Activated T-cell treated with anti-CD3 and anti-CD28 coated beads, Interleukin-2, amount 50 U/mL, for 72 hours (primary cell): Measurements from ENCODE around the gene MAGIX. TPM values are rescaled to one million over a fixed set of nuclear protein-coding genes. Genes with fewer than 3 reads are reported as not detected.
"Not testable (repeated sequence)": the region's sequence is repeated elsewhere in the genome, so short reads cannot be mapped to it uniquely, and the experiment has no call there.

Experiments
- ATAC-seq, 2 donors: fragments of 150-1000 bp; cut with Tn5 transposase; replicated peaks in 1 of 2; 2 replicates each; pipeline ENCODE4 v1.10.0; 2021; ENCODE audit warnings: moderate library complexity in 2 of 2, mild to moderate bottlenecking in 1 of 2
- DNase-seq, 2 donors: peaks; one replicate each; pipeline ENCODE4 v3.0.0; 2021 to 2022; ENCODE audit warnings: mixed read lengths in 1 of 2
- H3K27ac Mint-ChIP-seq: one replicate; pipeline ENCODE4 v1.8.0; 2022; ENCODE audit warnings: mild to moderate bottlenecking, moderate library complexity, mixed read lengths
- H3K27me3 Mint-ChIP-seq: one replicate; pipeline ENCODE4 v1.8.0; 2022; ENCODE audit warnings: low read depth, mixed read lengths
- H3K36me3 Mint-ChIP-seq, 2 donors: one replicate each; pipeline ENCODE4 v1.8.0; 2022; ENCODE audit warnings: mixed read lengths in 2 of 2, mild to moderate bottlenecking in 1 of 2; ENCODE audit not compliant: insufficient read depth in 2 of 2
- H3K4me1 Mint-ChIP-seq: one replicate; pipeline ENCODE4 v1.8.0; 2022; ENCODE audit warnings: low read depth, mixed read lengths
- H3K4me3 Mint-ChIP-seq, 2 donors: one replicate each; pipeline ENCODE4 v1.8.0; 2022; ENCODE audit warnings: mild to moderate bottlenecking in 2 of 2, mixed read lengths in 2 of 2, moderate library complexity in 2 of 2
- H3K9me3 Mint-ChIP-seq, 2 donors: one replicate each; pipeline ENCODE4 v1.8.0; 2022; ENCODE audit warnings: mixed read lengths in 2 of 2
- total RNA-seq, 2 donors: library from RNA; stranded (reverse); gene quantifications; one replicate each; pipeline ENCODE4 v1.2.3, GENCODE V29; 2022

MAGIX gene
- total RNA-seq, 2 donors from 2014 or later: 0.84 to 0.93 TPM

- no peak for ATAC-seq
- no peaks in the 10 kb centered on the region for H3K9me3 Mint-ChIP-seq
Measured at GRCh38 chrX:49147282-49147681, 15.3 kb upstream of the MAGIX start.

GRCh38 chrX:49147936-49148335 is 14.6 kb upstream of the MAGIX start:
- no peak overlapping the region for H3K4me3 Mint-ChIP-seq
- peaks cover 6% of the 10 kb centered on the region for H3K4me1 Mint-ChIP-seq
- H3K27ac Mint-ChIP-seq: no peak overlapping the region
- DNase-seq (no peak), ATAC-seq (no peak)
- H3K27me3 Mint-ChIP-seq: no peaks in the 10 kb centered on the region
- H3K9me3 Mint-ChIP-seq: no peaks in the 10 kb centered on the region
- H3K36me3 Mint-ChIP-seq: no peaks in the 10 kb centered on the region

More at GRCh38 chrX:49147282-49147681, 15.3 kb upstream of the MAGIX start:
- no peak overlapping the region for H3K4me3 Mint-ChIP-seq
- no peak overlapping the region for H3K27ac Mint-ChIP-seq
- peaks cover 6% of the 10 kb centered on the region for H3K4me1 Mint-ChIP-seq
- H3K27me3 Mint-ChIP-seq: no peaks in the 10 kb centered on the region
- no peak for DNase-seq
- no peaks in the 10 kb centered on the region for H3K36me3 Mint-ChIP-seq

- ATAC-seq, H3K4me3 Mint-ChIP-seq: not testable (repeated sequence)
Measured at GRCh38 chrX:49148390-49149100, 14.0 kb upstream of the MAGIX start.

GRCh38 chrX:49149291-49149690 is 13.3 kb upstream of the MAGIX start:
- H3K27ac Mint-ChIP-seq, H3K4me1 Mint-ChIP-seq, H3K4me3 Mint-ChIP-seq, H3K9me3 Mint-ChIP-seq, H3K36me3 Mint-ChIP-seq, ATAC-seq, DNase-seq, H3K27me3 Mint-ChIP-seq: not testable (repeated sequence)

More at GRCh38 chrX:49148390-49149100, 14.0 kb upstream of the MAGIX start:
- H3K27me3 Mint-ChIP-seq, H3K27ac Mint-ChIP-seq, H3K9me3 Mint-ChIP-seq, DNase-seq, H3K36me3 Mint-ChIP-seq, H3K4me1 Mint-ChIP-seq: not testable (repeated sequence)

GRCh38 chrX:49153467-49153866 is 9.1 kb upstream of the MAGIX start:
- H3K9me3 Mint-ChIP-seq: no peaks in the 10 kb centered on the region
- ATAC-seq (no peak), DNase-seq (no peak)

GRCh38 chrX:49155243-49155899 is 7.2 kb upstream of the MAGIX start:
- H3K4me1 Mint-ChIP-seq: peaks cover 12% of the 10 kb centered on the region
- ATAC-seq: peak; percentile 0 to 14
- H3K36me3 Mint-ChIP-seq: no peaks in the 10 kb centered on the region
- H3K27ac Mint-ChIP-seq: peak overlapping the region; percentile 93
- peak overlapping the region; percentile 86 to 93 for H3K4me3 Mint-ChIP-seq
- no peaks in the 10 kb centered on the region for H3K9me3 Mint-ChIP-seq
- no peaks in the 10 kb centered on the region for H3K27me3 Mint-ChIP-seq
- peak; percentile 35 to 39 for DNase-seq

More at GRCh38 chrX:49153467-49153866, 9.1 kb upstream of the MAGIX start:
- Mint-ChIP-seq H3K36me3 (no peaks in the 10 kb centered on the region), H3K4me3 (no peak overlapping the region), H3K27me3 (no peaks in the 10 kb centered on the region), H3K4me1 (peaks cover 12% of the 10 kb centered on the region), H3K27ac (no peak overlapping the region)

GRCh38 chrX:49155900-49156837 is 6.4 kb upstream of the MAGIX start:
- ATAC-seq (peak; percentile 94), DNase-seq (peak; percentile 89)
- H3K27me3 Mint-ChIP-seq: no peaks in the 10 kb centered on the region
- peak overlapping the region; percentile 93 for H3K27ac Mint-ChIP-seq
- no peaks in the 10 kb centered on the region for H3K36me3 Mint-ChIP-seq
- H3K9me3 Mint-ChIP-seq: no peaks in the 10 kb centered on the region
- peaks cover 12% of the 10 kb centered on the region for H3K4me1 Mint-ChIP-seq
- peak overlapping the region; percentile 86 to 93 for H3K4me3 Mint-ChIP-seq

- Mint-ChIP-seq H3K4me3 (peak overlapping the region in 1 of 2 donors; percentile 27), H3K27ac (no peak overlapping the region), H3K4me1 (peaks cover 12% of the 10 kb centered on the region), H3K9me3 (no peaks in the 10 kb centered on the region), H3K27me3 (no peaks in the 10 kb centered on the region), H3K36me3 (no peaks in the 10 kb centered on the region)
- DNase-seq: no peak
- no peak for ATAC-seq
Measured at GRCh38 chrX:49157194-49157593, 5.4 kb upstream of the MAGIX start.

GRCh38 chrX:49160908-49161307 is 1.6 kb upstream of the MAGIX start:
- ATAC-seq (no peak), DNase-seq (no peak)
- Mint-ChIP-seq H3K4me1 (peaks cover 12% of the 10 kb centered on the region), H3K9me3 (no peaks in the 10 kb centered on the region), H3K27me3 (no peaks in the 10 kb centered on the region), H3K36me3 (no peaks in the 10 kb centered on the region), H3K4me3 (no peak overlapping the region), H3K27ac (no peak overlapping the region)

- Mint-ChIP-seq H3K27me3 (no peaks in the 10 kb centered on the region), H3K36me3 (no peaks in the 10 kb centered on the region), H3K9me3 (no peaks in the 10 kb centered on the region), H3K4me3 (no peak overlapping the region), H3K4me1 (peaks cover 12% of the 10 kb centered on the region), H3K27ac (no peak overlapping the region)
- DNase-seq (no peak), ATAC-seq (no peak)
Measured at GRCh38 chrX:49161632-49162031, 926 bp upstream of the MAGIX start.

GRCh38 chrX:49163555-49164419 is 1.2 kb downstream of the MAGIX start:
- Mint-ChIP-seq H3K27me3 (no peaks in the 10 kb centered on the region), H3K4me3 (peak overlapping the region; percentile 55 to 81), H3K27ac (peak overlapping the region; percentile 87), H3K9me3 (no peaks in the 10 kb centered on the region), H3K4me1 (peaks cover 23% of the 10 kb centered on the region), H3K36me3 (peaks cover 0 to 2% of the 10 kb centered on the region in 2 donors)
- DNase-seq: peak; percentile 84 to 88
- ATAC-seq: peak; percentile 60 to 64
